Smooth muscle cell (in vitro differentiated cells): ENCODE measurements around the gene SLC22A1. TPM values are rescaled to one million over a fixed set of nuclear protein-coding genes. Genes with fewer than 3 reads are reported as not detected.

ENCODE experiments used
- DNase-seq: peaks from one replicate; lab custom pipeline; 2025; ENCODE audit not compliant: unreplicated experiment; lab: John Stamatoyannopoulos, UW
- H2AFZ ChIP-seq: fragments of 200-600 bp; sonication (generic); 2 replicates; pipeline ENCODE4 v1.6.0; 2016; ENCODE audit warnings: antibody characterized with exemption, low read depth, mild to moderate bottlenecking
- H3F3A ChIP-seq: fragments of 200-600 bp; sonication (generic); 2 replicates; pipeline ENCODE4 v1.6.0; 2017; ENCODE audit warnings: antibody characterized with exemption, low read depth
- H3K27ac ChIP-seq: fragments of 200-600 bp; sonication (generic); 2 replicates; pipeline ENCODE4 v1.5.1; 2016; ENCODE audit warnings: low read depth, mild to moderate bottlenecking
- H3K27me3 ChIP-seq: fragments of 200-600 bp; sonication (generic); 2 replicates; pipeline ENCODE4 v1.6.1; 2016; ENCODE audit warnings: low read depth, mild to moderate bottlenecking
- H3K36me3 ChIP-seq: fragments of 200-600 bp; sonication (generic); 2 replicates; pipeline ENCODE4 v1.5.1; 2016; ENCODE audit warnings: low read depth
- H3K4me1 ChIP-seq: fragments of 200-600 bp; sonication (generic); 2 replicates; pipeline ENCODE4 v1.5.1; 2016; ENCODE audit warnings: low read depth
- H3K4me2 ChIP-seq: fragments of 200-600 bp; sonication (generic); 2 replicates; pipeline ENCODE4 v1.6.0; 2016; ENCODE audit warnings: mild to moderate bottlenecking
- H3K4me3 ChIP-seq: fragments of 200-600 bp; sonication (generic); 2 replicates; pipeline ENCODE4 v1.5.1; 2016; ENCODE audit warnings: mild to moderate bottlenecking
- H3K79me2 ChIP-seq: fragments of 200-600 bp; sonication (generic); 2 replicates; pipeline ENCODE4 v1.6.0; 2016; ENCODE audit warnings: low read depth, mild to moderate bottlenecking
- H3K9ac ChIP-seq: fragments of 200-600 bp; sonication (generic); 2 replicates; pipeline ENCODE4 v1.6.0; 2016; ENCODE audit warnings: low read depth
- H3K9me3 ChIP-seq: fragments of 200-600 bp; sonication (generic); replicated peaks from 2 replicates; pipeline ENCODE4 v1.5.1; 2016; ENCODE audit warnings: low read depth
- H4K20me1 ChIP-seq: fragments of 200-600 bp; sonication (generic); 2 replicates; pipeline ENCODE4 v1.6.0; 2016; ENCODE audit warnings: low read depth
- WGBS: methylation state at CpG from one replicate; pipeline ENCODE4 v1.1.7; 2016; ENCODE audit warnings: low lambda C conversion rate; 5-methylcytosine and 5-hydroxymethylcytosine counted together
- polyA plus RNA-seq: library from polyadenylated mRNA; unstranded; fragments of >200 nt; fragmentation: Nextera tagmentation; extraction: Ambion mirVana; gene quantifications from 2 replicates; pipeline ENCODE4 v1.2.1, GENCODE V29; 2016
- total RNA-seq: library from RNA; depleted of rRNA; stranded (reverse); fragments of >200 nt; gene quantifications from 2 replicates; pipeline ENCODE4 v1.2.3, GENCODE V29; 2014
- TF ChIP-seq, protein P1 (sequence below): fragments of 200-600 bp; sonication (generic); IDR thresholded peaks from 2 replicates; pipeline ENCODE4 v1.5.1; 2017; ENCODE audit warnings: borderline replicate concordance, mild to moderate bottlenecking, antibody characterized with exemption; ENCODE audit not compliant: insufficient read depth, poor library complexity, severe bottlenecking

SLC22A1 gene
- total and polyA plus RNA-seq, 2 experiments from 2014 or later: 0.04 to 1.6 TPM

- Histone ChIP-seq H2AFZ (no peak overlapping the region), H3K9me3 (no peaks in the 10 kb centered on the region), H3K4me1 (no peaks in the 10 kb centered on the region), H3K4me2 (no peak overlapping the region), H4K20me1 (no peaks in the 10 kb centered on the region), H3K79me2 (no peaks in the 10 kb centered on the region), H3F3A (no peaks in the 10 kb centered on the region), H3K36me3 (peaks cover 15% of the 10 kb centered on the region), H3K27me3 (no peaks in the 10 kb centered on the region), H3K4me3 (no peak overlapping the region), H3K27ac (no peak overlapping the region), H3K9ac (no peak overlapping the region)
- TF ChIP-seq, protein P1, sequence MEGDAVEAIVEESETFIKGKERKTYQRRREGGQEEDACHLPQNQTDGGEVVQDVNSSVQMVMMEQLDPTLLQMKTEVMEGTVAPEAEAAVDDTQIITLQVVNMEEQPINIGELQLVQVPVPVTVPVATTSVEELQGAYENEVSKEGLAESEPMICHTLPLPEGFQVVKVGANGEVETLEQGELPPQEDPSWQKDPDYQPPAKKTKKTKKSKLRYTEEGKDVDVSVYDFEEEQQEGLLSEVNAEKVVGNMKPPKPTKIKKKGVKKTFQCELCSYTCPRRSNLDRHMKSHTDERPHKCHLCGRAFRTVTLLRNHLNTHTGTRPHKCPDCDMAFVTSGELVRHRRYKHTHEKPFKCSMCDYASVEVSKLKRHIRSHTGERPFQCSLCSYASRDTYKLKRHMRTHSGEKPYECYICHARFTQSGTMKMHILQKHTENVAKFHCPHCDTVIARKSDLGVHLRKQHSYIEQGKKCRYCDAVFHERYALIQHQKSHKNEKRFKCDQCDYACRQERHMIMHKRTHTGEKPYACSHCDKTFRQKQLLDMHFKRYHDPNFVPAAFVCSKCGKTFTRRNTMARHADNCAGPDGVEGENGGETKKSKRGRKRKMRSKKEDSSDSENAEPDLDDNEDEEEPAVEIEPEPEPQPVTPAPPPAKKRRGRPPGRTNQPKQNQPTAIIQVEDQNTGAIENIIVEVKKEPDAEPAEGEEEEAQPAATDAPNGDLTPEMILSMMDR: no peak
- 94% methylated on average over 2 of the region's 2 CpGs for WGBS
- no peak for DNase-seq
These were observed 44.1 kb upstream of the SLC22A1 start for GRCh38 chr6:160077526-160077925.

DNA sequence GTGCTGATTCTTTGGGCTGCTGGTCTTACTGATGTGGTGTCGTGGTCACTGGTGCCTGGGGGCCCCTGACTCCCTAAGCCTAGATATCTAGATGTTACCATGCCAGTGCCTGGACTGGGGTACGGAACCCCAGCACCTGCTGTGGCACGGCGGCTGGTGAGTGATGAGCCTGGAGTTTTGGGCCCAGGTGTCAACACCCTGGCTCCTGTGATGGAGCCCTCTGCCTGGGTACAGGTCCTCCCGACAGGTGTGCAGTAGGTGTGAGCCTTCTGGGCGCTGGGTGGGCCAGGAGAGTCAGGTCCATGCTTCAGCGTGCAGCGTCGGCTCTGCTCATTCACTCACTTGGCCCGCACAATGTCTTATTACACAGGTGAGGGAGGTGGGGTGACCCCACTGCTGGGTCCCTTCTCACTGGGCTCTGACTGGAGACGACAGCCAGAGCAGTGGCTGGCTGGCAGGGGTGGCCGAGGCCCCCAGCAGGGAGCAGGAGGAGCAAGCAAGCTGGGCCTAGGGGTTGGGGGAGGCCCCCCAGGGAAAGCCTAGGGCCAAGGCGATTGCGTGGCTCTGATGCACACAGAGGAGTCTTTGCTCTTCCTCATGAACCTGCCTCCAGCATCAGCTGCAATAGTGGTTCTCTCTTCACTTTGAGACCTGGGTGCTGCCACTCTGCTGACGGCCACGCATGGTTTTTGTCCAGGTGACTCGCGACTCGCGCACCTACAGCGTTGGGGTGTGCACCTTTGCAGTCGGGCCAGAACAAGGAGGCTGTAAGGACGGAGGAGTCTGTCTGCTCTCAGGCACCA lies 42.5 kb upstream of the SLC22A1 start:
- TF ChIP-seq, protein P1: no peak
- no peak overlapping the region for H3K27ac ChIP-seq
- no peaks in the 10 kb centered on the region for H3F3A ChIP-seq
- DNase-seq: no peak
- no peak overlapping the region for H3K9ac ChIP-seq
- WGBS: 98% methylated on average over 23 of the region's 23 CpGs
- H3K27me3 ChIP-seq: no peaks in the 10 kb centered on the region
- no peaks in the 10 kb centered on the region for H3K9me3 ChIP-seq
- no peaks in the 10 kb centered on the region for H3K79me2 ChIP-seq
- H4K20me1 ChIP-seq: no peaks in the 10 kb centered on the region
- H3K4me1 ChIP-seq: no peaks in the 10 kb centered on the region
- no peak overlapping the region for H3K4me2 ChIP-seq
- H2AFZ ChIP-seq: no peak overlapping the region
- peaks cover 15% of the 10 kb centered on the region for H3K36me3 ChIP-seq
- no peak overlapping the region for H3K4me3 ChIP-seq

- no peak overlapping the region for H3K4me3 ChIP-seq
- DNase-seq: no peak
- 98% methylated on average over 12 of the region's 12 CpGs for WGBS
These were observed 42.0 kb upstream of the SLC22A1 start for GRCh38 chr6:160079686-160080043.

More at GRCh38 chr6:160079686-160080043, 42.0 kb upstream of the SLC22A1 start:
- no peaks in the 10 kb centered on the region for H3K27me3 ChIP-seq
- no peak overlapping the region for H3K9ac ChIP-seq
- H2AFZ ChIP-seq: no peak overlapping the region
- H3K79me2 ChIP-seq: no peaks in the 10 kb centered on the region
- H4K20me1 ChIP-seq: no peaks in the 10 kb centered on the region
- H3F3A ChIP-seq: no peaks in the 10 kb centered on the region
- no peaks in the 10 kb centered on the region for H3K9me3 ChIP-seq
- H3K27ac ChIP-seq: no peak overlapping the region
- no peak overlapping the region for H3K4me2 ChIP-seq
- H3K36me3 ChIP-seq: peaks cover 15% of the 10 kb centered on the region
- TF ChIP-seq, protein P1: no peak
- no peaks in the 10 kb centered on the region for H3K4me1 ChIP-seq
